Skin epidermis (tissue), 12 donors: ENCODE measurements around the gene MTMR4.
"Not testable (repeated sequence)": the region's sequence is repeated elsewhere in the genome, so short reads cannot be mapped to it uniquely, and the experiment has no call there.

Experiments
- H3K27ac ChIP-seq, 21 experiments: fragments of 200-600 bp; sonication (generic) in 11 of 21; one replicate each; pipeline ENCODE4 v1.5.0; 2020; ENCODE audit warnings: mild to moderate bottlenecking in 3 of 21, inconsistent platforms in 2 of 21, moderate library complexity in 2 of 21
- H3K4me3 ChIP-seq, 7 experiments: fragments of 200-600 bp; sonication (generic) in 2 of 7; one replicate each; pipeline ENCODE4 v1.5.0; 2020; ENCODE audit warnings: inconsistent platforms in 2 of 7, mild to moderate bottlenecking in 2 of 7, moderate library complexity in 1 of 7

MTMR4 gene

GRCh38 chr17:58501451-58501850, 13.0 kb downstream of the MTMR4 start:
- Histone ChIP-seq H3K27ac (no peak overlapping the region), H3K4me3 (no peak overlapping the region)

- Histone ChIP-seq H3K4me3 (no peak overlapping the region), H3K27ac (no peak overlapping the region)
Measured at GRCh38 chr17:58498177-58498828, 16.1 kb downstream of the MTMR4 start.

- H3K27ac ChIP-seq, result peak overlapping the region in 1 of 21 experiments; percentile 29
- no peak overlapping the region for H3K4me3 ChIP-seq
Measured at GRCh38 chr17:58493506-58493905, 20.9 kb downstream of the MTMR4 start.

- H3K27ac ChIP-seq, result peak overlapping the region in 1 of 21 experiments; percentile 46
- no peak overlapping the region for H3K4me3 ChIP-seq
Measured at GRCh38 chr17:58492238-58493121, 22.0 kb downstream of the MTMR4 start.

GRCh38 chr17:58491510-58492045, 22.9 kb downstream of the MTMR4 start:
- no peak overlapping the region for H3K4me3 ChIP-seq
- H3K27ac ChIP-seq, result no peak overlapping the region

GRCh38 chr17:58488428-58488890, 26.0 kb downstream of the MTMR4 start:
- Histone ChIP-seq H3K4me3 (no peak overlapping the region), H3K27ac (no peak overlapping the region)

- H3K4me3 ChIP-seq, result peak within 1 kb of the TSS in 4 of 7 experiments; percentile 12 to 32 (median 20)
Measured at GRCh38 chr17:58487589-58488427, 26.6 kb downstream of the MTMR4 start, which contains the start of gene HSF5. Gene HSF5 (minus strand): TSS chr17:58488408. CDS start chr17:58488274, 134 bp downstream.

GRCh38 chr17:58484600-58484999, 29.8 kb downstream of the MTMR4 start:
- Histone ChIP-seq H3K27ac (no peak overlapping the region), H3K4me3 (no peak overlapping the region)

More at GRCh38 chr17:58487589-58488427, 26.6 kb downstream of the MTMR4 start, which contains the start of gene HSF5:
- peak within 1 kb of the TSS in 5 of 21 experiments; percentile 12 to 72 (median 29) for H3K27ac ChIP-seq

- not testable (repeated sequence) for H3K27ac ChIP-seq, H3K4me3 ChIP-seq
Measured at GRCh38 chr17:58481798-58482197, 32.6 kb downstream of the MTMR4 start.

GRCh38 chr17:58480090-58480489, 34.3 kb downstream of the MTMR4 start:
- no peak overlapping the region for H3K4me3 ChIP-seq
- H3K27ac ChIP-seq, result no peak overlapping the region

GRCh38 chr17:58476812-58477211, 37.6 kb downstream of the MTMR4 start:
- no peak overlapping the region for H3K4me3 ChIP-seq
- no peak overlapping the region for H3K27ac ChIP-seq

GRCh38 chr17:58475985-58476384, 38.5 kb downstream of the MTMR4 start:
- Histone ChIP-seq H3K27ac (no peak overlapping the region), H3K4me3 (no peak overlapping the region)

- Histone ChIP-seq H3K4me3 (no peak overlapping the region), H3K27ac (no peak overlapping the region)
Measured at GRCh38 chr17:58470356-58470755, 44.1 kb downstream of the MTMR4 start.

GRCh38 chr17:58468944-58469343, 45.5 kb downstream of the MTMR4 start:
- no peak overlapping the region for H3K4me3 ChIP-seq

GRCh38 chr17:58455491-58455890, 58.9 kb downstream of the MTMR4 start:
- Histone ChIP-seq H3K4me3 (no peak overlapping the region), H3K27ac (no peak overlapping the region)

More at GRCh38 chr17:58468944-58469343, 45.5 kb downstream of the MTMR4 start:
- H3K27ac ChIP-seq, result no peak overlapping the region

- Histone ChIP-seq H3K27ac (no peak overlapping the region), H3K4me3 (no peak overlapping the region)
Measured at GRCh38 chr17:58452738-58453137, 61.7 kb downstream of the MTMR4 start.

- Histone ChIP-seq H3K27ac (no peak overlapping the region), H3K4me3 (no peak overlapping the region)
Measured at GRCh38 chr17:58447039-58447975, 67.1 kb downstream of the MTMR4 start.

GRCh38 chr17:58446086-58446485, 68.4 kb downstream of the MTMR4 start:
- Histone ChIP-seq H3K27ac (no peak overlapping the region), H3K4me3 (no peak overlapping the region)
